Keratinocyte (primary cell): ENCODE measurements around the gene PFDN2.

Experiments
- CTCF ChIP-seq, 3 experiments: IDR thresholded peaks in 1 of 3; conservative IDR thresholded peaks in 1 of 3; optimal IDR thresholded peaks in 1 of 3; 2 replicates in 2 of 3; 3 replicates in 1 of 3; pipeline versions ENCODE3 to v1.5.1; 2011; ENCODE audit warnings: low read length in 3 of 3, mild to moderate bottlenecking in 3 of 3, moderate library complexity in 2 of 3, control low read depth in 1 of 3, inconsistent platforms in 1 of 3; ENCODE audit not compliant: insufficient read depth in 2 of 3; ENCODE audit errors: extremely low read depth in 1 of 3
- EZH2 ChIP-seq: IDR thresholded peaks from one replicate; pipeline ENCODE4 v1.6.1; 2012; ENCODE audit warnings: inconsistent platforms, mild to moderate bottlenecking, low read length, moderate library complexity

GRCh38 chr1:161131523-161132409 lies 13.9 kb upstream of the PFDN2 start:
- no peak for TF ChIP-seq CTCF (optimal IDR thresholded peaks at IDR 0.05 in 1 of 3, IDR thresholded peaks at IDR 0.05 in 1 of 3, conservative IDR thresholded peaks at IDR 0.05 in 1 of 3; ENCODE audit: extremely low read depth in 1 of 3, insufficient read depth in 2 of 3, low read length in 3 of 3)
- no peak for TF ChIP-seq EZH2
